SIG-M5 treated with dmso at 0.1 percent for 504 hours (cell line): ENCODE results near the gene RNF207.

ENCODE experiments used
- DNase-seq: peaks from one replicate; lab custom pipeline; 2025; ENCODE audit not compliant: unreplicated experiment; lab: John Stamatoyannopoulos, UW

The RNF207 gene

GRCh38 chr1:6266641-6267040 lies 60.7 kb downstream of the RNF207 start:
- no peak for DNase-seq

GRCh38 chr1:6267686-6268322 lies 61.9 kb downstream of the RNF207 start:
- DNase-seq: no peak

GRCh38 chr1:6268415-6268814 lies 62.5 kb downstream of the RNF207 start:
- DNase-seq: no peak

- DNase-seq: no peak
Observed at GRCh38 chr1:6269296-6269695, 63.4 kb downstream of the RNF207 start.

- DNase-seq: no peak
Observed at GRCh38 chr1:6269720-6270400, 63.9 kb downstream of the RNF207 start.

- no peak for DNase-seq
Observed at GRCh38 chr1:6270401-6270800, 64.5 kb downstream of the RNF207 start.
